KOPT-K1 (cell line): Measurements from ENCODE around the gene COPS8.

Experiments
- H3K27ac ChIP-seq: fragments of 200-600 bp; sonication (generic); 2 replicates; pipeline ENCODE4 v1.5.1; 2016; ENCODE audit warnings: antibody characterized with exemption, mild to moderate bottlenecking, low read depth, low read length; ENCODE audit not compliant: poor library complexity, severe bottlenecking
- H3K36me3 ChIP-seq: fragments of 200-600 bp; sonication (generic); 2 replicates; pipeline ENCODE4 v1.5.1; 2017; ENCODE audit warnings: antibody characterized with exemption, mild to moderate bottlenecking, low read length, moderate library complexity; ENCODE audit not compliant: insufficient read depth
- H3K9me3 ChIP-seq: fragments of 200-600 bp; sonication (generic); 2 replicates; pipeline ENCODE4 v1.5.1; 2017; ENCODE audit warnings: antibody characterized with exemption, low read length, mild to moderate bottlenecking; ENCODE audit not compliant: insufficient read depth, poor library complexity, severe bottlenecking

The COPS8 gene

GRCh38 chr2:237081596-237081995 is 4.1 kb upstream of the COPS8 start:
- Histone ChIP-seq H3K9me3 (no peaks in the 10 kb centered on the region), H3K27ac (no peak overlapping the region), H3K36me3 (no peaks in the 10 kb centered on the region)

- H3K27ac ChIP-seq, result no peak overlapping the region
- peaks cover 5% of the 10 kb centered on the region for H3K36me3 ChIP-seq
- H3K9me3 ChIP-seq, result no peaks in the 10 kb centered on the region
These were observed 2.7 kb upstream of the COPS8 start for GRCh38 chr2:237083026-237083425.

- no peaks in the 10 kb centered on the region for H3K9me3 ChIP-seq
- H3K36me3 ChIP-seq, result peaks cover 14% of the 10 kb centered on the region
- H3K27ac ChIP-seq, result no peak overlapping the region
These were observed 1.2 kb upstream of the COPS8 start for GRCh38 chr2:237084444-237084843.

- H3K9me3 ChIP-seq, result no peaks in the 10 kb centered on the region
- H3K36me3 ChIP-seq, result peaks cover 74% of the 10 kb centered on the region
- no peak overlapping the region for H3K27ac ChIP-seq
These were observed 5.2 kb downstream of the COPS8 start for GRCh38 chr2:237090906-237091305.

- Histone ChIP-seq H3K27ac (no peak overlapping the region), H3K9me3 (no peaks in the 10 kb centered on the region), H3K36me3 (peaks cover 84% of the 10 kb centered on the region)
These were observed 6.2 kb downstream of the COPS8 start for GRCh38 chr2:237091779-237092436.

GRCh38 chr2:237092506-237092905 is 6.8 kb downstream of the COPS8 start:
- no peak overlapping the region for H3K27ac ChIP-seq

GRCh38 chr2:237092920-237093781 is 7.5 kb downstream of the COPS8 start:
- peaks cover 92% of the 10 kb centered on the region for H3K36me3 ChIP-seq
- no peaks in the 10 kb centered on the region for H3K9me3 ChIP-seq
- no peak overlapping the region for H3K27ac ChIP-seq

More at GRCh38 chr2:237092506-237092905, 6.8 kb downstream of the COPS8 start:
- Histone ChIP-seq H3K9me3 (no peaks in the 10 kb centered on the region), H3K36me3 (peaks cover 88% of the 10 kb centered on the region)

- Histone ChIP-seq H3K36me3 (peaks cover 94% of the 10 kb centered on the region), H3K9me3 (no peaks in the 10 kb centered on the region), H3K27ac (no peak overlapping the region)
These were observed 10.5 kb downstream of the COPS8 start for GRCh38 chr2:237096201-237096600.

GRCh38 chr2:237096911-237097310 is 11.2 kb downstream of the COPS8 start:
- Histone ChIP-seq H3K27ac (no peak overlapping the region), H3K36me3 (peaks cover 96% of the 10 kb centered on the region), H3K9me3 (no peaks in the 10 kb centered on the region)

- Histone ChIP-seq H3K27ac (no peak overlapping the region), H3K9me3 (no peaks in the 10 kb centered on the region), H3K36me3 (peaks cover 96% of the 10 kb centered on the region)
These were observed 11.7 kb downstream of the COPS8 start for GRCh38 chr2:237097326-237097910.

- no peak overlapping the region for H3K27ac ChIP-seq
- no peaks in the 10 kb centered on the region for H3K9me3 ChIP-seq
- H3K36me3 ChIP-seq, result peaks cover 96% of the 10 kb centered on the region
These were observed 12.4 kb downstream of the COPS8 start for GRCh38 chr2:237097911-237098702.

- no peak overlapping the region for H3K27ac ChIP-seq
- H3K9me3 ChIP-seq, result no peaks in the 10 kb centered on the region
- peaks cover 84% of the 10 kb centered on the region for H3K36me3 ChIP-seq
These were observed 14.1 kb downstream of the COPS8 start for GRCh38 chr2:237099804-237100203.

GRCh38 chr2:237101118-237101979 is 15.7 kb downstream of the COPS8 start:
- H3K9me3 ChIP-seq, result no peaks in the 10 kb centered on the region
- H3K36me3 ChIP-seq, result peaks cover 68% of the 10 kb centered on the region
- no peak overlapping the region for H3K27ac ChIP-seq

- H3K36me3 ChIP-seq, result peaks cover 57% of the 10 kb centered on the region
- no peak overlapping the region for H3K27ac ChIP-seq
- H3K9me3 ChIP-seq, result no peaks in the 10 kb centered on the region
These were observed 16.7 kb downstream of the COPS8 start for GRCh38 chr2:237102428-237102827.
